Glutamatergic neuron (in vitro differentiated cells): ENCODE data around the gene PPP2R5D. TPM values are rescaled to one million over a fixed set of nuclear protein-coding genes. Genes with fewer than 3 reads are reported as not detected.

Source experiments
- DNase-seq: peaks from one replicate; pipeline ENCODE4 v3.0.0; 2022
- H3K27ac Mint-ChIP-seq: one replicate; pipeline ENCODE4 v1.8.0; 2020; ENCODE audit warnings: mild to moderate bottlenecking, mixed read lengths, inconsistent platforms; ENCODE audit not compliant: unreplicated experiment
- H3K27me3 Mint-ChIP-seq: one replicate; pipeline ENCODE4 v1.8.0; 2020; ENCODE audit warnings: mild to moderate bottlenecking, moderate library complexity, mixed read lengths, inconsistent platforms; ENCODE audit not compliant: unreplicated experiment
- H3K36me3 Mint-ChIP-seq: one replicate; pipeline ENCODE4 v1.8.0; 2020; ENCODE audit warnings: mild to moderate bottlenecking, mixed read lengths, inconsistent platforms; ENCODE audit not compliant: unreplicated experiment
- H3K4me1 Mint-ChIP-seq: one replicate; pipeline ENCODE4 v1.8.0; 2020; ENCODE audit warnings: mild to moderate bottlenecking, low read depth, mixed read lengths, inconsistent platforms; ENCODE audit not compliant: unreplicated experiment
- H3K4me3 Mint-ChIP-seq: one replicate; pipeline ENCODE4 v1.8.0; 2020; ENCODE audit warnings: mild to moderate bottlenecking, mixed read lengths, inconsistent platforms; ENCODE audit not compliant: unreplicated experiment
- H3K9me3 Mint-ChIP-seq: one replicate; pipeline ENCODE4 v1.8.0; 2020; ENCODE audit warnings: mild to moderate bottlenecking, moderate library complexity, mixed read lengths, inconsistent platforms; ENCODE audit not compliant: unreplicated experiment
- total RNA-seq: library from RNA; stranded (reverse); fragmentation: NEBNext Ultra II Directional; extraction: Animal tissue kit (Norgen Biotek cat#: 25700); gene quantifications from one replicate; pipeline ENCODE4 v1.2.1, GENCODE V29; 2021; ENCODE audit not compliant: unreplicated experiment
- TF ChIP-seq, protein P1 (sequence below): fragments of 200-600 bp; sonication (generic); IDR thresholded peaks from one replicate; pipeline ENCODE4 v1.5.0; 2021; ENCODE audit not compliant: partially characterized antibody, unreplicated experiment

PPP2R5D gene
- total RNA-seq, 1 donor from 2014 or later, result 59.1 TPM

DNA sequence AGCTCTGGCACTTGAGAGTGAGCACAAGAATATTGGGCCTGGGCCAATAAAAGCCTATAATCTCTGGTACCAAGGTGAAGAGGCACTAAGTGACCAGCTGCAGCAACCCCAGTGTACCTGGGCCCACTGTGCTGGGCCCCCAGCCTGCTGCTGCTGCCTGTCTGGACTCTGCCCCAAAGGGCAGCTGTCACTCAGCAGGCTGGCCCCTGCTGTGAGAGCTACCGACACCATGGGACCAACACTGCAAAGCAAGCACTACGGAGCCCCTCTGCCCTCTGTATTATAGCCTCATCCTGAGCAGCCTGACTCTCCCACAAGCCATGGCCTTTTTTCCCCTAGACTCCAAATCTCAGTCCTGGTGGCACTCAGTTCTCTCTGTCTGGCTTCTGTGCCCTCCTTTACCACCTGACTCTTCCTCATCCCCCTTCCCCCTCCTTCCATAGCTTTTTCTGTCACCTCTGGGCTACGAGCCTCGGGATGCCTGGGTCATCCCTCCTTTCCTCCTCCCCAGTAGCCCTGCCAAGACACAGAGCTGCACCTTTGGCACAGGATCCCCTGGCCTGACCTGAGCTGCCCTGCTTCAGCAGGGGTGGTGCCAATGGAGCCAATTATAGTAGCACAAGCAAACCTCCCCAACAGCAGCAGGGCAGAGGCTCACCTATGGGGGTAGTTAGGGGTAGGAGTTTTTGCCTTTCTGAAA lies 51.3 kb downstream of the PPP2R5D start:
- TF ChIP-seq, protein P1, sequence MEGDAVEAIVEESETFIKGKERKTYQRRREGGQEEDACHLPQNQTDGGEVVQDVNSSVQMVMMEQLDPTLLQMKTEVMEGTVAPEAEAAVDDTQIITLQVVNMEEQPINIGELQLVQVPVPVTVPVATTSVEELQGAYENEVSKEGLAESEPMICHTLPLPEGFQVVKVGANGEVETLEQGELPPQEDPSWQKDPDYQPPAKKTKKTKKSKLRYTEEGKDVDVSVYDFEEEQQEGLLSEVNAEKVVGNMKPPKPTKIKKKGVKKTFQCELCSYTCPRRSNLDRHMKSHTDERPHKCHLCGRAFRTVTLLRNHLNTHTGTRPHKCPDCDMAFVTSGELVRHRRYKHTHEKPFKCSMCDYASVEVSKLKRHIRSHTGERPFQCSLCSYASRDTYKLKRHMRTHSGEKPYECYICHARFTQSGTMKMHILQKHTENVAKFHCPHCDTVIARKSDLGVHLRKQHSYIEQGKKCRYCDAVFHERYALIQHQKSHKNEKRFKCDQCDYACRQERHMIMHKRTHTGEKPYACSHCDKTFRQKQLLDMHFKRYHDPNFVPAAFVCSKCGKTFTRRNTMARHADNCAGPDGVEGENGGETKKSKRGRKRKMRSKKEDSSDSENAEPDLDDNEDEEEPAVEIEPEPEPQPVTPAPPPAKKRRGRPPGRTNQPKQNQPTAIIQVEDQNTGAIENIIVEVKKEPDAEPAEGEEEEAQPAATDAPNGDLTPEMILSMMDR, result no peak
- peaks cover 7% of the 10 kb centered on the region for H3K27me3 Mint-ChIP-seq
- peak overlapping the region; percentile 55 for H3K27ac Mint-ChIP-seq
- H3K9me3 Mint-ChIP-seq, result no peaks in the 10 kb centered on the region
- H3K4me1 Mint-ChIP-seq, result peaks cover 2% of the 10 kb centered on the region
- no peaks in the 10 kb centered on the region for H3K36me3 Mint-ChIP-seq
- H3K4me3 Mint-ChIP-seq, result no peak overlapping the region
- no peak for DNase-seq

DNA sequence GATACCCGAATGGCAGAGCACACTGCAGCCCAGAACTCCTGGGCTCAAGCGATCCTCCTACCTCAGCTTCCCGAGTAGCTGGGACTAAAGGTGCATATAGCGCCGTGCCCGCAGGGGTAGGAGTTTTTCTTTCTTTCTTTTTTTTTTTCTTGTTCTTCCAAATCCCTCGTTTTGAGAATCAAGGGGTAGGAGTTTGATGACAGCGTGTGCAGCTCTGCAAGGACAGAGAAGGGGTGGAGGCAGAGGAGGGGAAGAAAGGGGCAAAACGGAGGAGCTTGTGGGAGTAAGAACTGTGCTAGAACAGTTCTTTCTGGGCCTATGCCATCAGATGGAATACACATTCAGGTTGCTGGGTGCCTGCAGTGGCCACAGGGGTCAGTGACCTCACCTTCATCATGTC lies 52.3 kb downstream of the PPP2R5D start:
- no peaks in the 10 kb centered on the region for H3K9me3 Mint-ChIP-seq
- no peak for DNase-seq
- no peak overlapping the region for H3K27ac Mint-ChIP-seq
- peaks cover 7% of the 10 kb centered on the region for H3K27me3 Mint-ChIP-seq
- H3K4me1 Mint-ChIP-seq, result peaks cover 2% of the 10 kb centered on the region
- H3K4me3 Mint-ChIP-seq, result no peak overlapping the region
- no peaks in the 10 kb centered on the region for H3K36me3 Mint-ChIP-seq
- TF ChIP-seq, protein P1, result no peak

DNA sequence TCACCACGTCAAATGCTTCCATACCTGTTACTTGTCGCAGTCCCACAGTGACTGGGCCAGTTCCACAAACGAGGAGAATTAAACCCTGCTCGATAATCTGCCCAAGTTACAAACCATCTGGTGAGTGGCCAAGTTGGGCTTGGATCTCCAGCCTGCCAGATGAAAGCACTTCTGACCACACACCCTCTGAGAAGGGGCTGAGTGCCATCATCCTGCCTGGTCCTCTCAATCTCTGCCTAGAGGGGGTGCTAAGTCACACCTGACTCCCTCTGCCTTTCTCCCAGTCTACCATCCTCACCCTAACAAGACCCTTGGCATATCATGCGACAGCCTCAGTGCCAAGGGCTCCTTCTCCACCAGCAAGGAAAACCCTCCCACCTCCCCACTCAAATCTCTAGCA lies 52.8 kb downstream of the PPP2R5D start:
- peaks cover 7% of the 10 kb centered on the region for H3K27me3 Mint-ChIP-seq
- peaks cover 2% of the 10 kb centered on the region for H3K4me1 Mint-ChIP-seq
- H3K36me3 Mint-ChIP-seq, result no peaks in the 10 kb centered on the region
- H3K27ac Mint-ChIP-seq, result no peak overlapping the region
- no peaks in the 10 kb centered on the region for H3K9me3 Mint-ChIP-seq
- DNase-seq, result no peak
- TF ChIP-seq, protein P1, result no peak
- H3K4me3 Mint-ChIP-seq, result no peak overlapping the region

DNA sequence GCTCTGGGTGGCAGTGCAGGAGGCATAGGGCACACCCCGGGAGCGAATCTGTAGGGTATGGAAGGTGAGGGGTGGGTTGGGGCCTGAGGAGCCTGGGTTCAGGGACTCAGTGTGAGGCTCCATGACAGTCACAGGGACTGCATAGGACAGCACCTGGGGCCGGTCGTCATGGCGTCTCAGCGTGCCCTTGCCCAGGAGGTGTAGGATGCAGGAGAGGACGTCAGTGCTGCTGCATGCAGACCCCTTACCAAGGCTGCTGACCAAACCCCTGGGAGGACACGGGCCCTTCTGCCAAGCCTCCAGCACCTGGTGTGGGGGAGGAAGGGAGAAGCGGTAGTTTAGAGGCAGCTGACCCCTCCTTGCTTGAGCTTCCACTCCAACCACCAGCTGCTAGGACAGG lies 53.3 kb downstream of the PPP2R5D start:
- Mint-ChIP-seq H3K4me3 (no peak overlapping the region), H3K36me3 (no peaks in the 10 kb centered on the region), H3K4me1 (peaks cover 2% of the 10 kb centered on the region), H3K9me3 (no peaks in the 10 kb centered on the region), H3K27ac (no peak overlapping the region), H3K27me3 (peaks cover 8% of the 10 kb centered on the region)
- no peak for DNase-seq
- TF ChIP-seq, protein P1, result no peak

DNA sequence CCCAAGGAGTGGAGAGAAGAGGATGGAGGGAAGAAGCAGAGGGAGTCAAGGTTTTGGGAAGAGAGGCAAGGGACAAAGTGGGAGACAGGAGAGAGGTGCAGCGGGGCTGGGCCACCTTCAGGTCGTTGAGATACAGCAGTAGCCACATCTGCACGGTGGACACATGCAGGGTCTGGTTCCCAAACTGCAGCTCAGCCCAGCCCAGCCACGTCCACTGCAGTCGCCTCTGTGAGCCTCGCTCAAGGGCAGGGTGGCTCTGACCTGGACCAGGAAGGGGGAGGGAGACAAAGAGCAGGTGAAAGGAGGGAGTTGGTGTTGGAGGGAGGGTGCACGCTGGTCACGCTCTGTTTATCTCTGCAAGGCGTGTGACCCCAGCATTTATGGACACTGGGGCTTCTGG lies 54.4 kb downstream of the PPP2R5D start:
- DNase-seq, result no peak
- Mint-ChIP-seq H3K9me3 (no peaks in the 10 kb centered on the region), H3K4me3 (no peak overlapping the region), H3K36me3 (no peaks in the 10 kb centered on the region), H3K27me3 (peaks cover 8% of the 10 kb centered on the region), H3K27ac (no peak overlapping the region), H3K4me1 (peaks cover 2% of the 10 kb centered on the region)
- TF ChIP-seq, protein P1, result no peak
